PFSK-1 (cell line): ENCODE results near the gene AKT2.

ENCODE experiments used
- REST ChIP-seq, 2 experiments: IDR thresholded peaks; 2 replicates each; pipeline versions ENCODE4 v1.6.1 to v1.8.0; 2011 to 2012; ENCODE audit warnings: low read depth in 2 of 2, low read length in 2 of 2, control low read depth in 1 of 2, inconsistent platforms in 1 of 2, mild to moderate bottlenecking in 1 of 2, moderate library complexity in 1 of 2; ENCODE audit not compliant: insufficient read depth in 1 of 2
- TAF1 ChIP-seq: IDR thresholded peaks from 2 replicates; pipeline ENCODE4 v1.6.1; 2012; ENCODE audit warnings: low read length, control low read depth, borderline replicate concordance; ENCODE audit not compliant: insufficient read depth

- no peak for TF ChIP-seq TAF1
- no peak for TF ChIP-seq REST (IDR thresholded peaks at IDR 0.05; ENCODE audit: insufficient read depth in 1 of 2, low read depth in 2 of 2, low read length in 2 of 2)
Observed at GRCh38 chr19:40323705-40324104, 38.6 kb upstream of the AKT2 start.
